Hippocampal formation (tissue), 2 donors: ENCODE measurements around the gene LYZL6.
A peak's percentile ranks its signal among the peaks of the same experiment; 100 is the strongest.
"Not testable (repeated sequence)": the region's sequence is repeated elsewhere in the genome, so short reads cannot be mapped to it uniquely, and the experiment has no call there.

Experiments
- DNase-seq, 2 donors: peaks; one replicate each; lab custom pipeline; 2025; lab: John Stamatoyannopoulos, UW

LYZL6 gene

GRCh38 chr17:35947156-35947585 is 3.7 kb upstream of the LYZL6 start:
- DNase-seq, result no peak

GRCh38 chr17:35944151-35944550 is 638 bp upstream of the LYZL6 start:
- DNase-seq, result no peak

- no peak for DNase-seq
These were observed 826 bp downstream of the LYZL6 start for GRCh38 chr17:35942588-35943186.

GRCh38 chr17:35938492-35938891 is 5.0 kb downstream of the LYZL6 start:
- not testable (repeated sequence) for DNase-seq

- no peak for DNase-seq
These were observed 7.5 kb downstream of the LYZL6 start for GRCh38 chr17:35936063-35936462.

GRCh38 chr17:35934760-35935159 is 8.8 kb downstream of the LYZL6 start:
- no peak for DNase-seq

- no peak for DNase-seq
These were observed 10.9 kb downstream of the LYZL6 start for GRCh38 chr17:35932586-35932985.

- DNase-seq, result no peak
These were observed 11.6 kb downstream of the LYZL6 start for GRCh38 chr17:35931794-35932425.

GRCh38 chr17:35930211-35931065 is 13.1 kb downstream of the LYZL6 start, which contains the start of gene RDM1:
Gene RDM1 (minus strand): TSS chr17:35930773. CDS start chr17:35930727, 46 bp downstream.
- peak in 1 of 2 donors; percentile 6 for DNase-seq

- no peak for DNase-seq
These were observed 15.8 kb downstream of the LYZL6 start for GRCh38 chr17:35927714-35928113.

- DNase-seq, result no peak
These were observed 19.9 kb downstream of the LYZL6 start for GRCh38 chr17:35923609-35924114.

GRCh38 chr17:35920229-35920628 is 23.3 kb downstream of the LYZL6 start:
- no peak for DNase-seq

- no peak for DNase-seq
These were observed 24.8 kb downstream of the LYZL6 start for GRCh38 chr17:35918665-35919064.

GRCh38 chr17:35917519-35918213 is 25.8 kb downstream of the LYZL6 start:
- DNase-seq, result no peak

GRCh38 chr17:35915153-35915964 is 28.2 kb downstream of the LYZL6 start:
- DNase-seq, result no peak

GRCh38 chr17:35914354-35914753 is 29.2 kb downstream of the LYZL6 start:
- DNase-seq, result no peak

GRCh38 chr17:35913609-35914008 is 29.9 kb downstream of the LYZL6 start:
- DNase-seq, result no peak

GRCh38 chr17:35912942-35913341 is 30.6 kb downstream of the LYZL6 start:
- DNase-seq, result no peak

- DNase-seq, result no peak
These were observed 31.1 kb downstream of the LYZL6 start for GRCh38 chr17:35912339-35912912.

GRCh38 chr17:35909408-35909807 is 34.1 kb downstream of the LYZL6 start:
- no peak for DNase-seq

GRCh38 chr17:35907691-35908090 is 35.8 kb downstream of the LYZL6 start:
- no peak for DNase-seq
